Effector memory CD4-positive, alpha-beta T cell (primary cell): ENCODE data around the gene FNIP2.
"Not testable (repeated sequence)": the region's sequence is repeated elsewhere in the genome, so short reads cannot be mapped to it uniquely, and the experiment has no call there.

Source experiments
- DNase-seq, 3 donors: peaks; one replicate each; pipeline ENCODE4 v3.0.0-alpha.2; 2020
- H3K27ac ChIP-seq: 2 replicates; pipeline ENCODE4 v1.7.0; 2013; ENCODE audit warnings: mild to moderate bottlenecking, low read length, moderate library complexity; ENCODE audit not compliant: insufficient read depth, poor library complexity, severe bottlenecking
- H3K27me3 ChIP-seq: replicated peaks from 2 replicates; pipeline ENCODE4 v1.7.0; 2013; ENCODE audit warnings: mild to moderate bottlenecking, low read length; ENCODE audit not compliant: insufficient read depth, control insufficient read depth, poor library complexity, severe bottlenecking
- H3K36me3 ChIP-seq: 2 replicates; pipeline ENCODE4 v1.7.0; 2013; ENCODE audit warnings: mild to moderate bottlenecking, low read length, moderate library complexity; ENCODE audit not compliant: control insufficient read depth, insufficient read depth
- H3K4me1 ChIP-seq: 2 replicates; pipeline ENCODE4 v1.7.0; 2013; ENCODE audit warnings: low read length, mild to moderate bottlenecking; ENCODE audit not compliant: control insufficient read depth, insufficient read depth, poor library complexity, severe bottlenecking
- H3K4me3 ChIP-seq: 2 replicates; pipeline ENCODE4 v1.7.0; 2013; ENCODE audit warnings: low read length, low read depth, mild to moderate bottlenecking; ENCODE audit not compliant: insufficient read depth, poor library complexity, severe bottlenecking
- H3K9me3 ChIP-seq: 2 replicates; pipeline ENCODE4 v1.7.0; 2013; ENCODE audit warnings: mild to moderate bottlenecking, low read length, moderate library complexity; ENCODE audit not compliant: control insufficient read depth

Gene FNIP2

GRCh38 chr4:158787709-158788475 lies 19.1 kb downstream of the FNIP2 start:
- H3K36me3 ChIP-seq, result no peaks in the 10 kb centered on the region
- no peak overlapping the region for H3K27ac ChIP-seq
- H3K9me3 ChIP-seq, result no peaks in the 10 kb centered on the region
- no peak for DNase-seq
- no peaks in the 10 kb centered on the region for H3K27me3 ChIP-seq
- H3K4me1 ChIP-seq, result no peaks in the 10 kb centered on the region
- no peak overlapping the region for H3K4me3 ChIP-seq

GRCh38 chr4:158788516-158788915 lies 19.7 kb downstream of the FNIP2 start:
- no peak overlapping the region for H3K4me3 ChIP-seq
- H3K9me3 ChIP-seq, result no peaks in the 10 kb centered on the region
- DNase-seq, result no peak
- no peaks in the 10 kb centered on the region for H3K4me1 ChIP-seq
- no peak overlapping the region for H3K27ac ChIP-seq
- H3K36me3 ChIP-seq, result no peaks in the 10 kb centered on the region
- H3K27me3 ChIP-seq, result no peaks in the 10 kb centered on the region

GRCh38 chr4:158789853-158790252 lies 21.0 kb downstream of the FNIP2 start:
- H3K36me3 ChIP-seq, result no peaks in the 10 kb centered on the region
- no peak for DNase-seq
- H3K4me3 ChIP-seq, result no peak overlapping the region
- no peaks in the 10 kb centered on the region for H3K4me1 ChIP-seq
- H3K27ac ChIP-seq, result no peak overlapping the region
- no peaks in the 10 kb centered on the region for H3K27me3 ChIP-seq
- H3K9me3 ChIP-seq, result no peaks in the 10 kb centered on the region

- H3K4me3 ChIP-seq, result no peak overlapping the region
- no peak for DNase-seq
- no peak overlapping the region for H3K27ac ChIP-seq
- H3K27me3 ChIP-seq, result no peaks in the 10 kb centered on the region
- H3K4me1 ChIP-seq, result no peaks in the 10 kb centered on the region
- H3K36me3 ChIP-seq, result no peaks in the 10 kb centered on the region
- H3K9me3 ChIP-seq, result no peaks in the 10 kb centered on the region
These were observed 24.2 kb downstream of the FNIP2 start for GRCh38 chr4:158793021-158793420.

- not testable (repeated sequence) for H3K4me3 ChIP-seq, DNase-seq, H3K4me1 ChIP-seq, H3K9me3 ChIP-seq, H3K27ac ChIP-seq, H3K27me3 ChIP-seq, H3K36me3 ChIP-seq
These were observed 24.6 kb downstream of the FNIP2 start for GRCh38 chr4:158793430-158793829.

GRCh38 chr4:158796370-158797140 lies 27.7 kb downstream of the FNIP2 start:
- DNase-seq, result no peak

GRCh38 chr4:158798062-158798461 lies 29.2 kb downstream of the FNIP2 start:
- Histone ChIP-seq H3K9me3 (no peaks in the 10 kb centered on the region), H3K4me3 (no peak overlapping the region), H3K27me3 (no peaks in the 10 kb centered on the region), H3K27ac (no peak overlapping the region), H3K36me3 (no peaks in the 10 kb centered on the region), H3K4me1 (no peaks in the 10 kb centered on the region)
- no peak for DNase-seq

More at GRCh38 chr4:158796370-158797140, 27.7 kb downstream of the FNIP2 start:
- H3K36me3 ChIP-seq, result no peaks in the 10 kb centered on the region
- no peaks in the 10 kb centered on the region for H3K4me1 ChIP-seq
- H3K27ac ChIP-seq, result no peak overlapping the region
- H3K4me3 ChIP-seq, result no peak overlapping the region
- H3K27me3 ChIP-seq, result no peaks in the 10 kb centered on the region
- H3K9me3 ChIP-seq, result no peaks in the 10 kb centered on the region

GRCh38 chr4:158799013-158799770 lies 30.4 kb downstream of the FNIP2 start:
- no peak for DNase-seq
- no peaks in the 10 kb centered on the region for H3K27me3 ChIP-seq
- no peaks in the 10 kb centered on the region for H3K36me3 ChIP-seq
- H3K9me3 ChIP-seq, result no peaks in the 10 kb centered on the region
- no peak overlapping the region for H3K4me3 ChIP-seq
- no peak overlapping the region for H3K27ac ChIP-seq
- no peaks in the 10 kb centered on the region for H3K4me1 ChIP-seq

- no peaks in the 10 kb centered on the region for H3K36me3 ChIP-seq
- H3K27ac ChIP-seq, result no peak overlapping the region
- H3K4me1 ChIP-seq, result no peaks in the 10 kb centered on the region
- H3K27me3 ChIP-seq, result no peaks in the 10 kb centered on the region
- H3K9me3 ChIP-seq, result no peaks in the 10 kb centered on the region
- no peak for DNase-seq
- no peak overlapping the region for H3K4me3 ChIP-seq
These were observed 31.0 kb downstream of the FNIP2 start for GRCh38 chr4:158799856-158800255.

- H3K4me1 ChIP-seq, result no peaks in the 10 kb centered on the region
- H3K9me3 ChIP-seq, result no peaks in the 10 kb centered on the region
- H3K4me3 ChIP-seq, result no peak overlapping the region
- DNase-seq, result no peak
- H3K27me3 ChIP-seq, result no peaks in the 10 kb centered on the region
- H3K36me3 ChIP-seq, result no peaks in the 10 kb centered on the region
- no peak overlapping the region for H3K27ac ChIP-seq
These were observed 32.2 kb downstream of the FNIP2 start for GRCh38 chr4:158801066-158801465.
